Adipocyte (in vitro differentiated cells): Measurements from ENCODE around the gene E2F8.
"Not testable (repeated sequence)": the region's sequence is repeated elsewhere in the genome, so short reads cannot be mapped to it uniquely, and the experiment has no call there.

Experiments used
- DNase-seq: peaks from one replicate; pipeline ENCODE4 v3.0.0-alpha.2; 2015; ENCODE audit warnings: low read depth
- H3K27me3 ChIP-seq: replicated peaks from 2 replicates; pipeline ENCODE4 v1.7.0; 2013; ENCODE audit warnings: mild to moderate bottlenecking, low read length, moderate library complexity; ENCODE audit not compliant: control insufficient read depth, insufficient read depth
- H3K36me3 ChIP-seq: 2 replicates; pipeline ENCODE4 v1.7.0; 2013; ENCODE audit warnings: low read length, mild to moderate bottlenecking, moderate library complexity; ENCODE audit not compliant: control insufficient read depth, insufficient read depth, severe bottlenecking
- H3K4me1 ChIP-seq: 2 replicates; pipeline ENCODE4 v1.7.0; 2013; ENCODE audit warnings: mild to moderate bottlenecking, low read length, moderate library complexity; ENCODE audit not compliant: control insufficient read depth, insufficient read depth
- H3K4me3 ChIP-seq: 2 replicates; pipeline ENCODE4 v1.7.0; 2013; ENCODE audit warnings: mild to moderate bottlenecking, low read length, moderate library complexity
- H3K9ac ChIP-seq: 2 replicates; pipeline ENCODE4 v1.7.0; 2013; ENCODE audit warnings: mild to moderate bottlenecking, low read length, moderate library complexity
- H3K9me3 ChIP-seq: 2 replicates; pipeline ENCODE4 v1.7.0; 2013; ENCODE audit warnings: mild to moderate bottlenecking, low read length, moderate library complexity; ENCODE audit not compliant: control insufficient read depth

Gene E2F8

GRCh38 chr11:19275496-19275895 is 34.8 kb upstream of the E2F8 start:
- Histone ChIP-seq H3K4me3 (no peak overlapping the region), H3K4me1 (peaks cover 10% of the 10 kb centered on the region), H3K27me3 (no peaks in the 10 kb centered on the region), H3K9ac (no peak overlapping the region), H3K9me3 (peaks cover 4% of the 10 kb centered on the region), H3K36me3 (no peaks in the 10 kb centered on the region)
- DNase-seq: no peak

DNA sequence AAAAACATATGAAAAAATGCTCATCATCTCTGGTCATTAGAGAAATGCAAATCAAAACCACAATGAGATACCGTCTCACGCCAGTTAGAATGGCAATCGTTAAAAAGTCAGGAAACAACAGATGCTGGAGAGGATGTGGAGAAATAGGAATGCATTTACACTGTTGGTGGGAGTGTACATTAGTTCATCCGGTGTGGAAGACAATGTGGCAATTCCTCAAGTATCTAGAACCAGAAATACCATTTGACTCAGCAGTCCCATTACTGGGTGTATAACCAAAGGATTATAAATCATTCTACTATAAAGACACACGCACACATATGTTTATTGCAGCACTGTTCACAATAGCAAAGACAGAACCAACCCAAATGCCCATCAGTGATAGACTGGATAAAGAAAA is 32.5 kb upstream of the E2F8 start:
- not testable (repeated sequence) for H3K36me3 ChIP-seq, H3K4me3 ChIP-seq, H3K27me3 ChIP-seq, H3K4me1 ChIP-seq, H3K9ac ChIP-seq, H3K9me3 ChIP-seq, DNase-seq

GRCh38 chr11:19268909-19269308 is 28.2 kb upstream of the E2F8 start:
- H3K4me1 ChIP-seq: no peaks in the 10 kb centered on the region
- H3K27me3 ChIP-seq: peaks cover 11% of the 10 kb centered on the region
- peaks cover 7% of the 10 kb centered on the region for H3K9me3 ChIP-seq
- no peaks in the 10 kb centered on the region for H3K36me3 ChIP-seq
- no peak overlapping the region for H3K4me3 ChIP-seq
- no peak overlapping the region for H3K9ac ChIP-seq
- DNase-seq: no peak

DNA sequence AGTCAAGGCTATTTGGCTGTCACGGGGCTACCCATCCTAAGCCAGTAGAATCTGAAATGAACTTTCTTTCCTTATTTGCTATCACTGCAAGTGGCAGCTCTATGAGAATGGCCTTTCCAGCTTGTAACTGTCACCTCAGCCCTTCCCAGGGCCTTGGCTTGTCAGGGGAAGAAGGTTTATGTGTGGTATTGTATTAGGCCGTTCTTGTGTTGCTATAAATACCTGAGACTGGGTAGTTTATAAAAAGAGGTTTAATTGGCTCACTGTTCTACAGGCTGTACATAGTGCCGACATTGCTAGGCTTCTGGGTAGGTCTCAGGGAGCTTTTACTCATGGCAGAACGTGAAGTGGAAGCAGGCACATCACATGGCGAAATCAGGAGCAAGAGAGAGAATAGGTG is 26.8 kb upstream of the E2F8 start:
- no peaks in the 10 kb centered on the region for H3K36me3 ChIP-seq
- DNase-seq: no peak
- no peaks in the 10 kb centered on the region for H3K4me1 ChIP-seq
- H3K4me3 ChIP-seq: no peak overlapping the region
- peaks cover 7% of the 10 kb centered on the region for H3K9me3 ChIP-seq
- no peak overlapping the region for H3K9ac ChIP-seq
- peaks cover 11% of the 10 kb centered on the region for H3K27me3 ChIP-seq

GRCh38 chr11:19263333-19263732 is 22.6 kb upstream of the E2F8 start:
- no peak overlapping the region for H3K4me3 ChIP-seq
- no peak overlapping the region for H3K9ac ChIP-seq
- no peak for DNase-seq
- H3K36me3 ChIP-seq: no peaks in the 10 kb centered on the region
- no peaks in the 10 kb centered on the region for H3K9me3 ChIP-seq
- H3K27me3 ChIP-seq: peaks cover 4% of the 10 kb centered on the region
- H3K4me1 ChIP-seq: no peaks in the 10 kb centered on the region

GRCh38 chr11:19259487-19260345 is 19.0 kb upstream of the E2F8 start:
- DNase-seq: peak; percentile 81
- no peaks in the 10 kb centered on the region for H3K9me3 ChIP-seq
- peak overlapping the region; percentile 47 for H3K4me3 ChIP-seq
- no peaks in the 10 kb centered on the region for H3K36me3 ChIP-seq
- no peaks in the 10 kb centered on the region for H3K27me3 ChIP-seq
- H3K9ac ChIP-seq: peak overlapping the region; percentile 50
- H3K4me1 ChIP-seq: no peaks in the 10 kb centered on the region

GRCh38 chr11:19258641-19259230 is 18.0 kb upstream of the E2F8 start:
- Histone ChIP-seq H3K9me3 (no peaks in the 10 kb centered on the region), H3K27me3 (peaks cover 4% of the 10 kb centered on the region), H3K4me1 (no peaks in the 10 kb centered on the region), H3K36me3 (no peaks in the 10 kb centered on the region), H3K4me3 (no peak overlapping the region), H3K9ac (no peak overlapping the region)
- DNase-seq: no peak

DNA sequence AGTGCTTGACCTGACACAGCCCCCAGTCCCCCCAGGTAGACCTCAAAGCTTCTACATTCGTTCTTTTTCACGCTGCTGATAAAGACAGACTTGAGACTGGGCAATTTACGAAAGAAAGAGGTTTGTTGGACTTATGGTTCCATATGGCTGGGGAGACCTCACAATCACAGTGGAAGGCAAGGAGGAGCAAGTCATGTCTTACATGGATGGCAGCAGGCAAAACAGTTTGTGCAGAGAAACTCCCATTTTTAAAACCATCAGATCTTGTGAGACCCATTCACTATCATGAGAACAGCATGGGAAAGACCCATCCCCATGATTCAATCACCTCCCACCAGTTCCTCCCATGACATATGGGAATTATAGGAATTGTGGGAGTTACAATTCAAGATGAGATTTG is 13.7 kb upstream of the E2F8 start:
- H3K4me1 ChIP-seq, H3K9ac ChIP-seq, H3K36me3 ChIP-seq, DNase-seq, H3K9me3 ChIP-seq, H3K27me3 ChIP-seq, H3K4me3 ChIP-seq: not testable (repeated sequence)

GRCh38 chr11:19253817-19254216 is 13.1 kb upstream of the E2F8 start:
- Histone ChIP-seq H3K4me1 (no peaks in the 10 kb centered on the region), H3K4me3 (no peak overlapping the region), H3K9me3 (peaks cover 5% of the 10 kb centered on the region), H3K36me3 (no peaks in the 10 kb centered on the region), H3K9ac (no peak overlapping the region), H3K27me3 (peaks cover 4% of the 10 kb centered on the region)
- no peak for DNase-seq

GRCh38 chr11:19253153-19253745 is 12.5 kb upstream of the E2F8 start:
- Histone ChIP-seq H3K9ac (no peak overlapping the region), H3K4me1 (no peaks in the 10 kb centered on the region), H3K27me3 (peaks cover 4% of the 10 kb centered on the region), H3K36me3 (no peaks in the 10 kb centered on the region), H3K4me3 (no peak overlapping the region), H3K9me3 (peaks cover 5% of the 10 kb centered on the region)
- no peak for DNase-seq

DNA sequence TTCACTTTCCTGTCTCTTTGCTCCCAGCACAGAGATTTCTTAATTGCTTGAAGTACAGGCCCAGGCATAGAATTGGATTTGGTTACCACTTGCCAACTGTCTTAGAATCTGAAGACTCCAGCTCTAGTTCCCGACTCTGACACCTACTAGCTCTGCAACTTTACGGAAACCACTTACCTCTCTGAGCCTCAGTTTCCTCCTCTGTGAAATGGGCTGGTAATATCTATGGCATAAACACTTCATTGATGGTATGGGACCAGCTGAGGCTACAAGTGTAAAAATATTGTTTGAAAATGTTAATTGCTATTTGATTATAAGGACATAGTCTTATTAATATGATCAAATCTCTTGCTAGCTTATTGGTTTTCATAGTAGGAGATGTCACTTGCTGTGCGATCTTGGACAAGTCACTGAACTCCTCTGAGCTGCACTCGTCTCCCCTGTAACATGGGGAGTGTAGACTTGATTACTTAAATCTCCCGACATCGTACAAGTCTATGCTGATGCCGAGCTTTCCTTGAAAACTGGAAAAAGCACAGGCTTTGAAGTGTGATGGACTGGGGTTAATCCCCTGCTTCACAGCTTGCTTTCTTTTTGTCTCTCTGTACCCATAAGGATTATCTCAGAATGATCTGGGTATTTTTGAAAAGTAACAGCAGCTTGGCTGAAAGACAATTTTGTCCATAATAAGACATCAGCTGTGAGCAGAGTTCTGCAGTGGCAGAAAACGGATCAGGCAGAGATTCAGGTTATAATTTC is 11.8 kb upstream of the E2F8 start:
- no peak overlapping the region for H3K9ac ChIP-seq
- no peak for DNase-seq
- H3K4me1 ChIP-seq: no peaks in the 10 kb centered on the region
- no peaks in the 10 kb centered on the region for H3K36me3 ChIP-seq
- peaks cover 4% of the 10 kb centered on the region for H3K27me3 ChIP-seq
- H3K9me3 ChIP-seq: peaks cover 5% of the 10 kb centered on the region
- H3K4me3 ChIP-seq: no peak overlapping the region
